ENCODE results near the gene BCR. TPM values are rescaled to one million over a fixed set of nuclear protein-coding genes. Genes with fewer than 3 reads are reported as not detected.

The BCR gene
- total RNA-seq, 2 experiments from 2014 or later: 30.4 to 32.0 TPM

- POLR2A ChIA-PET: no interaction called here
- no peak for TF ChIP-seq CTCF (IDR thresholded peaks at IDR 0.05)
- no peaks in the 10 kb centered on the region for H3K27me3 Mint-ChIP-seq
- intact Hi-C loops (cut with micrococcal nuclease): no loop called here
- H3K9me3 Mint-ChIP-seq: peaks cover 7% of the 10 kb centered on the region
- DNase-seq (no peak), ATAC-seq (no peak)
- H3K36me3 Mint-ChIP-seq (ENCODE audit: low read depth): peaks cover 11% of the 10 kb centered on the region
- CTCF ChIA-PET: no interaction called here
- peak overlapping the region; percentile 1 for H3K27ac Mint-ChIP-seq
- no peak overlapping the region for H3K4me3 Mint-ChIP-seq
- H3K4me1 Mint-ChIP-seq (ENCODE audit: low read depth): peaks cover 95% of the 10 kb centered on the region
These were observed 42.7 kb downstream of the BCR start for GRCh38 chr22:23222793-23223568.

GRCh38 chr22:23223569-23224317 is 43.4 kb downstream of the BCR start:
- TF ChIP-seq CTCF (IDR thresholded peaks at IDR 0.05): no peak
- Mint-ChIP-seq H3K9me3 (peaks cover 10% of the 10 kb centered on the region), H3K4me3 (no peak overlapping the region)

GRCh38 chr22:23224846-23225245 is 44.5 kb downstream of the BCR start:
- no peaks in the 10 kb centered on the region for H3K27me3 Mint-ChIP-seq
- ChIA-PET CTCF (interaction anchor here (1.6 kb wide), 1 partner anchor 12 kb away, joined by 4 read pairs; no protein-coding TSS in a partner anchor), POLR2A (no interaction called here)
- peaks cover 28% of the 10 kb centered on the region for H3K36me3 Mint-ChIP-seq (ENCODE audit: low read depth)
- no peak overlapping the region for H3K4me3 Mint-ChIP-seq
- DNase-seq (no peak), ATAC-seq (no peak)
- H3K27ac Mint-ChIP-seq: peak overlapping the region; percentile 12
- H3K9me3 Mint-ChIP-seq: peaks cover 18% of the 10 kb centered on the region
- H3K4me1 Mint-ChIP-seq (ENCODE audit: low read depth): peaks cover 77% of the 10 kb centered on the region
- intact Hi-C loops (cut with micrococcal nuclease): no loop called here
- TF ChIP-seq CTCF (IDR thresholded peaks at IDR 0.05): no peak

More at GRCh38 chr22:23223569-23224317, 43.4 kb downstream of the BCR start:
- DNase-seq (no peak), ATAC-seq (no peak)
- ChIA-PET POLR2A (no interaction called here), CTCF (interaction anchor here (1.6 kb wide), 1 partner anchor 13 kb away, joined by 4 read pairs; no protein-coding TSS in a partner anchor)
- Mint-ChIP-seq H3K27ac (peak overlapping the region; percentile 17), H3K27me3 (no peaks in the 10 kb centered on the region), H3K36me3 (ENCODE audit: low read depth) (peaks cover 17% of the 10 kb centered on the region), H3K4me1 (ENCODE audit: low read depth) (peaks cover 88% of the 10 kb centered on the region)
- intact Hi-C loops (cut with micrococcal nuclease): no loop called here

- H3K36me3 Mint-ChIP-seq (ENCODE audit: low read depth): peaks cover 33% of the 10 kb centered on the region
- no peak for ATAC-seq
- H3K4me3 Mint-ChIP-seq: no peak overlapping the region
- intact Hi-C loops (cut with micrococcal nuclease): no loop called here
- peaks cover 76% of the 10 kb centered on the region for H3K4me1 Mint-ChIP-seq (ENCODE audit: low read depth)
- ChIA-PET CTCF (interaction anchor here (0.9 to 2.7 kb wide), 4 partner anchors 9 to 47 kb away, joined by 3 to 10 read pairs (median 6); no protein-coding TSS in a partner anchor), POLR2A (interaction anchor here (1.2 to 2.1 kb wide), 3 partner anchors 9 to 18 kb away, joined by 4 to 7 read pairs (median 5); no protein-coding TSS in a partner anchor)
- peaks cover 22% of the 10 kb centered on the region for H3K9me3 Mint-ChIP-seq
- H3K27me3 Mint-ChIP-seq: no peaks in the 10 kb centered on the region
- peak overlapping the region; percentile 75 for H3K27ac Mint-ChIP-seq
- no peak for DNase-seq
- TF ChIP-seq CTCF (IDR thresholded peaks at IDR 0.05): no peak
These were observed 45.0 kb downstream of the BCR start for GRCh38 chr22:23225337-23225723.

Measured in activated CD8-positive, alpha-beta T cell treated with anti-CD3 and anti-CD28 coated beads for 36 hours (primary cell).